GM21528 (cell line): ENCODE results near the gene ETV3L.
"Not testable (repeated sequence)": the region's sequence is repeated elsewhere in the genome, so short reads cannot be mapped to it uniquely, and the experiment has no call there.

Experiments
- ATAC-seq: cut with Tn5 transposase; IDR thresholded peaks from one replicate; pipeline ENCODE4 v1.9.1; 2021; ENCODE audit warnings: mild to moderate bottlenecking, moderate library complexity; ENCODE audit not compliant: unreplicated experiment, low FRiP score

Gene ETV3L

DNA sequence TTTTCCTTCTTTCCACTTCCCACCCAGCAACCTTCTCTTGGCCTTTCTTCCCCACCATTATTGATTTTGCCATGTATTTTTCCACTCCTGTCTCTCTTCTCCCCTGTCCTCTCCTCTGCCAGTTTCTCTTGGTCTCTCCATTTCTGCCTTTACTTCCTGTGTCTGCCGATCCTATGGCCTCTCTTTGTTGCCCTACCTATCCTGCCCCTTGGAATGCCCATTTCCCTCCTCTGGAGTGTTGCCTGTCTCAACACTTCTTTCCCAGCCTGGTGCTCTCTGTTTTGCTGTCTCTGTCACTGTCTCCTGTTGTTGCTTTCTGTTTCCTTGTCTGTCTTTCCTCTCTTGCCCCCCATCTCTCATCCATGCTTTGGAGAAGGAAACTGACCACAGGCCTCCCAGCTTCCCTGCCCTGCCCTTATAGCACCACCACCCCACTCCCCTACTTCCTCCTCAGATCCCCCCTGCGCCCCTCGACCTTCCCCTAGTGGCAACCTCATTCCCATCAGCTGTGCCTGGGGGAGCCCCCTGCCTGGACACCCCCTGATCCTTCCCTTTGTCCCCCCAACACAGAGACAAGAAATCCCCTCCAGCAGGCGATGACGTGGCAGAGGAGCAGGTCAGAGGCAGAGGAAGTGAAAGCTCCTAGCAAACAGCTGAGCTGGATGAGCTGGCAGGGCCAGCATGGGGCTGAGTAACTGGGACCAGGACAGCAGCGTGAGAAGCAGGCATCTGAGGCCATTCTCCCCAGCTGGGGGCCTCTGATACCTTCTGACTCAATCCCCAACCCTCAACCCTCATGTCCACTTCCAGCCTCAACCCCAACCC lies 6.6 kb upstream of the ETV3L start:
- ATAC-seq, result peak; percentile 56

DNA sequence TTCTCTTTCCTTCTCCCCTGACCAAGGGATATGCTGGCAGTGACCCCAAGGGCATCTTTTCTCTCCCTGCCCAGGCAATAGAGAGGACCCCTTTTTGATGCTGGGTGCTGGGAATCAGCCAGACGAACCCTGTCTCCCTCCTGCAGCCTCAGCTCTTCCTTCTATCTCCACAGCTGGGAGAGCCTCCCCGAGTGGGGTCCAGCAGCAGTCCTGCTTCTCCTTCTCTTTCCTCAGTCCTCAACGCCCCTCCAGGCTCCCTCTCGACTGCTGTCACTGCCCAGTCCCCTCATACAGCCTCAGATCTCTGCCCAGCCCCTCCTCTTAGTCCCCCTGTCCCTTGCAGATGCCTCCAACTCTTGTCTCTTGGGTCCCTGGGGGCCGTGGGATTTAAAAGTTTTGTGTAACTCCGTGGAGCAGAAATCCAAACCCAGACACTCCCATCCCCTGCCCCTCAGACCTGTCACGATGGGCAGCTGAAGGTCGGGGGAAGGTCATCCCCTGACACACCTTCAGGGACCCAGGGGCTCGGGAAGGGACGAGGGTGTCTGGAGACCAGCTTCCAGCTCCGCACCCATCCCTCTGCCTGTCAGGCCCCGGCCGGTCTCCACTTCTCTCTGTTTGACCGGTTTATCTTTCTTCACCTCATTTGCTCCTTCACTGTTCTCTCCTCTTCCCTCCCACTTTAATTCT lies 5.8 kb upstream of the ETV3L start:
- no peak for ATAC-seq

DNA sequence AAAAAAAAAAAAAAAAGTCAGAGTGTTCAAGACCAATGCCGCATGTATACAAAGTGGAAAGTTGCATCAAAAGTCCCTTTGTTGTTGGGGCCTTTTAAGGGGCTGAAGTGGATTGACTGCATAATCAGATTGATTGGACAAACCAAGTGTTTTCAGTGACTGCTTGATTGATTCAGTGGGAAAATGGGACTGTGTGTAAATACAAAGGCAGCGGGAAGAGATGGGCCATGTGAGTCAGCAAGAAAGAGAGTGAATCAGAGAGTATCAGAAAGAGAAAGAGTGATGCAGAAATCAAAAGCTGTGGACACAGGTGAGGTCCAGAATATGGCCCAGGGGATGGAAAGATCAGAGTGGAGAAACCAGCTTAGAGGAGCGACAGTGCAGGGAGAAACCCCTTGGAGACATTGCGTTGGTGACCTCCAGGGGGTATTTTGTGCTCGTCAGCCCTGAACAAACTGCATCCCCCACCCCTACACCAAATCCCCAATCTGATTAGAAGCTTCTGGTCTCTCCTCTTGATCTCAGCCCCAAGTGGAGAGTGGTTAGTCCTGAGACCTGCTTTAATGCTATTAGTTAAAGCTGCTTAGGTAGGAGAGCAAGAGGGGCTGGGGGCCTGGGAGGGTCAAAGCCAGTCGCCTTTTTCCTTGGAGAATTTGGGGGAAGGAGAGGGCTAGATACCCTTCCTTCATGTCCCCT lies 5.1 kb upstream of the ETV3L start:
- ATAC-seq, result no peak

DNA sequence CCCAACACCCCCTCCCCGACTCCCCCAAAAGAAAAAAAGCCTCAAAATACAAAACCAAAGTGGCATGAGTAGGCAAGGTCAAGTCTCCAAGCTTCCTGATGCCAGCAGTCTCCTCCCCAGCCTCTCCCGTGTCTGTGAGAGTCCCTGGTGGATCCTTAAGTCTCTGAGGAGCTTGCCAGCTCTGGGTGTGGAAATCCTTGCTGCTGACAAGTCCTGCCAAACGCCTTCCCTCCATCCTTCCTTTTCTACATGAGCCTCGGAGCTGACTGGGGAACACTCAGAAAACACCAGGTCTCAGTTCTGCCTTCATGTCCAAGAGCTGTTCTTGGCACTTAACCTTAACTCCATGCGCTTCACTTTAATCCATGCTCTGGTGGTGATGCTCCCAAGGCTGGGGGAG lies 3.7 kb upstream of the ETV3L start:
- no peak for ATAC-seq

DNA sequence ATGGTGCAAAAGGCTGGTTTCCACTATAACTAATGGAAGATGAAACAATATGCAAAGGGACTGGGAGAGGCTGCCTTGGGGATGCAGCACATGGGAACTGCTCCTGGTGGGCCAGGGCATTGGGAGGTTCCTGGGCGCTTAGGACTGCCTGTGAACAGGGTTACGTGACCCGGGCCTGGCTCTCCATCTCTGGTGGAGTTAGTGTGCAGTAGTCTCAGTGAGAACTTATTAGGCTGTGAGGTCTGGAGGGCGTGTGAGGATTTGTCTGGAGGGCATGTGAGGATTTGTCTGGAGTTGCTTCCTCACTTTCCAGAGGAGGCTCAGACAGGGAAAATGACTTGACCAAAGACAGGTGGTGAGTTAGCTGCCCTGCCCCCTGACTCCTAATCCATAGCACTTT lies 1.5 kb upstream of the ETV3L start:
- no peak for ATAC-seq

DNA sequence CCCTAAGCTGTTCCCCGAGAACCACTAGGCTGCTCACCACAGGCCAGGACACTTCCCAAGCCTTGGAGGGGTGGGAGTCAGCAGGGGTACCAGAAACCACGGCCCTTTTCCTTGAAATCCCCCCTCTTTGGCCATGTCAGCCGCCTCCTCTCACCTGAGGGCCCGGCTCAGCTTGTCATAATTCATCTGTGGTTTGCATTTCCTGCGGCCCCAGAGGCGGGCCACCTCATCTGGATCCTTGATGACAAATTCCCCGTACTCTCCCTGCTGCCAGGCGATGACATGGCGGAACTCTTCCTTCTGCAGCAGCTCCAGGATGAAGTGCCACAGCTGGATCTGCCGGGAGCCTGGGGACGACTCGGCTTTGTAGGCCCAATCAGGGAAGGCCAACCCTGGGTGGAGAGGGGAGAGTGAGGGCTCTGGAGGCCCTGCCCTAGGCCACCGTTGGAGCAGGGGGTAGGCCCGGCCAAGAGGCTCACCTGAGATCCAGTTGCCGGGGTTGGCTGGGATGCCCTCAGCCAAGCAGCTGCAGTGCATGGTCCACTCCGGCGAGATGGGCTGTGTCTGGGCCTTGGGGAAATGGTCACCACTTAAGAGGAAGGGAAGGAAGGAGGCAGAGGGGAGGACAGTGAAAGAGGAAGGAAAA lies 498 bp downstream of the ETV3L start:
- ATAC-seq, result not testable (repeated sequence)

DNA sequence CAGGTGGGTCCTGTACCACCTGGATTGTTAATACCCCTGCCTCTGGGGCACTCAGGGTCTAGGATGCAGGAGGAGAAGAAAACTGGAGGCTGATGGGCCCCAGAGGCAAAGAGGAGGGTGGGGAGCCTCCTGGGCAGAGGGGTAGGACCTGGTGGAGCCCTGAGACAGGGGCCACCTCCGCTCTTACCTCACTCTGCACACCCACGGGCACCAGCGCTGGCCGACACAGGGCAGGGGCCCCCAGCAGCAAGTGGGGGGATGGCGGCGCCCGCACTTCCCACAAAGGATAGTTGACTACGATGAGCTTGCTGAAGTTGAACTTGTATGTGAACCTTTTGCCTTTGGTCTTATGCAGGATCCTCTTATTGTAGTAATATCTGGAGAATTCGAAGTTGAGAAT lies 1.1 kb downstream of the ETV3L start:
- ATAC-seq, result no peak

DNA sequence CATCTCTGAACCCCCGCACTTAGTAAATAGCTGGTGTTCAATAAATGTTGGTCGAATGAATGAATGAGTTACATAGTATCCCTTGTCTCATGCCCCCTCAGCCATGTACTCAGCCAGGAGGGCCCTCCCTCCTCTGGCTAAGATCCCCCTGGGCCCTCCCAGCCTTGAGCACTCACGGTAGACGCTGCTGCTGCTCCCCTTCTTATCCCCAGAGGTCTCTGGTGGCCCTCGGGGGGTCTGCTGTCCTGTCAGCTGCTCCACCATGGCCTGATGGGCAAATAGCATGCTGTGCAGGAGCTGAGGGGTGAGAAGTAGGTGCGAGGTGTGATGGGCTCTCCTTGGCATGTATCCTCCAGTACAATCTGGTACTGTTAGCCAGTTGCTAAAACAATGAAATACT lies 1.9 kb downstream of the ETV3L start:
- no peak for ATAC-seq

DNA sequence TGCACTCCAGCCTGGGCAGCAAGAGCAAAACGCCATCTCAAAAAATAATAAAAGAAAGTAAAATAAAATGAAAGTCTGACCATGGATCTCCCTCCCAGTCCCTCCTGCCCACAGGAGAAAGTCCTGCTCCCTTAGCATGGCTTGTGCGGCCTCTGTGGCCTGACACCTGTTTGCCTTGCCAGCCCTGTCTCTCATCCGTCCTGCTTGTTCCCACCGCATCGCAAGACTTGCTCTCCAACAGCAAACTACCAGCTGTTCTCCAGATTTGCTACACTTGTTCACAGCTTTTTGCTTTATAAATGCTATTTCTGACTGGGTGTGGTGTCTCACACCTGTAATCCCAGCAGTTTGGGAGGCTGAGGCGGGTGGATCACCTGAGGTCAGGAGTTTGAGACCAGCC lies 2.7 kb downstream of the ETV3L start:
- no peak for ATAC-seq

DNA sequence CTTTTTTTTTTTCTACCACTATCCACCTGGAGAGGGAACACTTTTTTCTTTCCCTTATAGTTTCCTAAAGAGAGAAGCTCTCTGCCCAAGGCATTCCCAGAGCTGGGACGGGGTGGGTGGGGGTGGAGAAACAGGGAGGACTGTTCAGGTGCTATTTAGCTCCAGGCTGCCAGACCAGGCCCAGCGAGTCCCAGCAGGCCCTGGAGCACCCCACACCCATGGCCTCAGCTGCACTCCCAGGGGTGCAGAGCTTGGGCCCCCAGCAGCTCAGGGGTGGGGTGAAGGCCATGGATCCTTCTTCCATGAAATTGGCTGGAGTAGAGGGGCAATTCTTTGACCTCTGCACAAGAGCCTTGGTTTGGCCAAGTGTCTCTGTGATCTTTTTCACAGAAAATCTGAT lies 4.1 kb downstream of the ETV3L start:
- no peak for ATAC-seq

DNA sequence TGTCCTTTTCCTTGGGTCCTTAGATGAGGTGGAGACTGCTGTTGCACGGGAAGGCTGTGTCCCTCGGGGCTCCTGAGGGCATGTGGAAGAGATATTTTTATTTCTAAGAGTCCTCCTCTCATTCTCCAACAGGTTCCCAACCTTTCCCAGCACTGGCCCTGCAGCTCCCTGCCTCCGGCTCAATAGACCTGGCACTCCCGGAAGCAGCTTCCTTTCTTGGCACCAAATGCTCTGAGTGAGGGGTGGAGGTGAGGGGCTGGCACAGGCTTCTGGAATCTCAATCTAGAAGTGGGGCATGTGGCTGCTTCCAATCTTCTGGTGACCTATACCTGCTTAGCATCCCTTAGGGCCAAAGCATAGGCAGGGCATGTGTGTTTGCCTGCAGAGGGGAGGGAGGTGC lies 4.5 kb downstream of the ETV3L start:
- ATAC-seq, result no peak

DNA sequence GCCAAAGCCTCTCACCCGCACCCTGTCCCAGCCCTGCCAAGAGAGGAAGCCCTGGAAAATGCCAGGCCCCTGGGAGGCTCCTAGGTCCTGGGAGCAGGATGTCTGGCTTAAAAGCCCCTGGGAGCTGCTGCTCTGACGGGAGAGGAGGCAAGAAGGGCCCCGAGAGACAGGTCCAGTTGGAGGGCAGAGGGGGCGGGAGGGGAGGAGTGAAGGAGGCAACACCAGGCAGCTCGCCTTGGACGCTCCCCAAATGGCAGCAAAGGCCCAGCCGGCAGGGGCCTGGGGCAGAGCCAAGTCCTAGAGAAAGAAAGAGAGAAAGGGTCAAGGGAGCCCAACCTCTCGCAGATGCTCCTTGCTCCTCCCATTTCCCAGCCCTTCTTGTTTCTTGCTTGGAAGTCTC lies 6.8 kb downstream of the ETV3L start:
- ATAC-seq, result no peak

DNA sequence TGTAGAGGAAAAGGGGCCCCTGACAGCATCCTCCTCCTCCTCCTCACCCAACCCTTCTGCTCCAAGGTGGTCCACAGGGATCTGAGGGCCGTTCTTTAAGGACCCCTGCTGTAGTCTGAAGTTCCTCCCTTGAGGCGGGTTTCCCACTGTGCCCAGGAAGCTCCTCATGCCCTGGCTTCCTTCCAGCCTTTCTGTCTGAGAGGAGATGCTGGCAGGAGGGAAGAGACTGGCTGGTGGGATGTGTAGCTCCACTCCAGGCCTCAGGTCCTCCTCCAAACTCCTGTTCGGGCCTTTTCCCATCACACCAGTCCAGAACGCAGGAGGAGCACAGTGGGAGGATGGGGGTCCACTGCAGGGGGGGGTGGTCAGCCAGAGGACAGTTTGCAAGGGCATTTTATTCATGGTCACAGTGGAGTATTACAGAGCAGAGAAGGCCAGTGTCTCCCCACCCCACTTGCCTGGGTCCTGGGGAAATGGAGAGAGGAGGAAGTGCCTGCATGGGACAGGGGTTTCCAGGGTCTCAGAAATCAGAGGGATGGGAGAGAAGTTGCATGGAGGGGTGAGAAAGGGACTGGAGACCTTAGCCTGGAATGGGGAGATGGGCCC lies 7.8 kb downstream of the ETV3L start:
- ATAC-seq, result no peak

DNA sequence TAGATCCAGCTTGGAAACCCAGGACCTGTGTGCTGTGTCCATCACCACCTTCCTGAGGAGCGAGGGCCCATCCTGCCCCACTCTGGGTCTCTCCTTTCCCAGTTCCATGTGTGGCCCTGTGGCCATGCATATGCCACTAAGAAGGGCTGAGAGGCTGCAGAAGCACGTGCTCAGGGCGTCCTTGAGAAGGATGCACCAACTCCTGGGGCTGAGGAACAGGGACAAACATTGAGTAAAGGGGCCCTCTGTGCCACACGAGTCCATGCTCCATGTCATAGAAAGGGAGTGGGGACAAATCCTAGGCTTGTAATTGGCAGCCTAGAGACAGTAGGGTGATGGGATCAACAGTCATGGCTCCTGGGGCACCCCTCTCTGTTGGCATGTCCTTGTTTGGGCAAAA lies 8.4 kb downstream of the ETV3L start:
- no peak for ATAC-seq

DNA sequence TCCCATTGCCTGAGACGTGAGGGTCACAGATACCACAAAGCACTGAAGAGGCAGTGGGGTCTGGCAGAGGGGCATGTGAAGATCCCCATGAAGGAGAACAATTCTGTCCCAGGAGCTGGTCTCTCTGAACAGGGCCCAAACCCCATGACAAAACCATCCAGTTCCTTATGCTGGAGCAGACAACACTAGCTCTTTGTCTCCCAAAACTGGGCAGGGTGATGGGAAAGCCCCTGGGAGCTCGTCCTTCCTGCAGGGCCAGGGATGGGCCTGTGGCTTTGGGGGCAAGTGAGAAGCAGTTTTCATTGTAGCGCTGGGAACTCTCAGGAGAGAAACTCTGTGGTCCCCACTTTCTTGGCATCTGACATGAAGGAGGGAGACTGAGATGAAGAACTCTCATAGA lies 8.8 kb downstream of the ETV3L start:
- ATAC-seq, result no peak

DNA sequence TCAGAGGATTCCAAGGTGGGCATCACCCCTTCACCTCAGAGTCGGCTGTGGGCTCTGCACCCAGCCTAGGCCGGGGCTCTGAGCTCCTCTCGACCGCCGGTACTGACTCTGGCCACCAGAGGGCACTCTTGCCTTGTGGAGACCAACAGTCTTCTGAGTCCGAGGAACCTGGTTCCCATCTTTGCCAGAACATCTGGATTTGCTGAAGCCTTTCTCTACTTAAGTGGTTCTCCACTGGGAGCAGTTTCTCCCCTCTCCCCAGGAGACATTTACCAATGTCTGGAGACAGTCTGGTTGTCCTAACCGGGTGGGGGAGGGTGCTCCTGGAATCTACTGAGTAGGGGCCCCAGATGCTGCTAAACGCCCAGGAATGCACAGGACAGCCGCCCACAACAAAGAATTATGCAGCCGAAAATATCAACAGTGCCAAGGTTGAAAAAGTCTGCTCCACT lies 9.4 kb downstream of the ETV3L start:
- ATAC-seq, result no peak

DNA sequence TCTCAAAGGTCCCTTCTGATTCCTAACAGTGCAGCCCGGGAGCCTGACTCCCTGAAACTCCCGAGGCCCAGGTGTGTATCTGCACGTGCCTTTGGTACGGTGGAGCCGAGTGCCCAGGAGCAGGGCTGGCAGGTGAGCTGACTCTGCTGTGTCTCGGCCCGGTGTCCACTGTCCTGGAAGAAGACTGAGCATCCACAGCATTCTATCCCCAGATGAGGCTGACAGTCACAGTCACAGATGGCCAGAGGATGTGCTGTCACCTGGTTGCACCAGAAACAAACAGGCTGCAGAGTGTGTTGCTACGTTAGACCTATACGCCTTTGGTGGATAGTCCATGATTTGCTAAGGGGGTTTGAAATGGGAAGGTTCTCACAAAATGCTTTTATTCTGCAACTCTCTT lies 9.8 kb downstream of the ETV3L start:
- ATAC-seq, result no peak

DNA sequence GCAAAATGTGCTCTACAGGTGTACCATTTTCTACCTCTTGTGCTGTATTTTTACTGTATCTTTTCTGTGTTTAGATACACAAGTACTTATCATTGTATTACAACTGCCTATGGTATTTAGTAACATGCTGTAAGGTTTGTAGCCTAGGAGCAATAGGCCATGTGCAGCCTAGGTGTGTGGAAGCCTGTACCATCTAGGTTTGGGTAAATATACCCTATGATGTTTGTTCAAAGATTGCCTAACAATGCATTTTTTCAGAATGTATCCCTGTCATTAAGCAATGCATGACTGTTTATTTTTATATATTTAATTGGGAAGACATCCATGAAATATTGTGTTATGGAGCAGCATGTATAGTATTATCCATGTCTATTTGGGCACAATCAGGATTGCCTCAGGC lies 11.0 kb downstream of the ETV3L start:
- ATAC-seq, result no peak

DNA sequence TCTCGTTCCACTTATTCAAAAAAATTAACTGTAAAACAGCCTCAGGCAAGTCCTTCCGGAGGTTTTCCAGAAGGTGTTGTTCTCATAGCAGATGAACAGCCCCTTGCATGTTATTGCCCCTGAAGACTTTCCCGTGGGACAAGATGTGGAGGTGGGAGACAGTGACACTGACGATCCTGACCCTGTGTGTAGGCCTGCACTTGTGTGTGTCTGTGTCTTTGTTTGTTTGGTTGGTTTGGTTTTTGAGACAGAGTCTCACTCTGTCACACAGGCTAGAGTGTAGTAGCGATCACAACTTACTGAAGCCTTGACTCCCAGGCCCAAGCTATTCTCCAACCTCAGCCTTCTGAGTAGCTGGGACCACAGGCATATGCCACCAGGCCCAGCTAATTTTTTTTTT lies 12.6 kb downstream of the ETV3L start:
- ATAC-seq, result no peak

DNA sequence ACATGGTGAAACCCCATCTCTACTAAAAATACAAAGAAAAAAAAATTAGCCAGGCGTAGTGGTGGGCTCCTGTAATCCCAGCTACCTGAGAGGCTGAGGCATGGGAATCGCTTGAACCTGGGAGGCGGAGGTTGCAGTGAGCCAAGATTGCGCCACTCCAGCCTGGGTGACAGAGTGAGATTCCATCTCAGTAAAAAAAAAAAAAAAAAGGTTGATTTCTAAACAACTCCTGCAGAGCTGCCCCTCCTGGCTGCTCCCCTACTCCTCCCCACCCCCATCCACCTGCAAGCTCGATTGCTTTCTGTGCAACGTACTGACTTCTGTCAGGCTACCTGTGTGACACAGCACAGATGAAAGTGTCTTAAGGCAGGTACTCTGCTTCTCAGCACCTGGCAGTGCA lies 13.3 kb downstream of the ETV3L start:
- ATAC-seq, result no peak

DNA sequence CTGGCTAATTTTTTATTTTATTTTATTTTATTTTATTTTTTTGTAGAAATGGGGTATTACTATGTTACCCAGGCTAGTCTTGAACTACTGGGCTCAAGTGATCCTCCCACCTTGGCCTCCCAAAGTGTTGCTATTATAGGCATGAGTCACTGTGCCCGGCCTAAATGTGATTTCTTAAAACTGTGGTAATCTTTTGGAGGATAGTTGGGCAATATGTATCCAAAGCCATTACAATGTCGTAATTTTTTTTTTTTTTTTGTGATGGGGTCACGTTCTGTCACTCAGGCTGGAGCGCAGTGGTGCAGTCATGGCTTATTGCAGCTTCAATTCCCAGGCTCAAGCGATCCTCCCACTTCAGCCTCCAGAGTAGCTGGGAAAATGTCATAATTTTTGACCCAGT lies 14.2 kb downstream of the ETV3L start:
- ATAC-seq, result no peak
